ENCODE data around the gene IGHMBP2. TPM values are rescaled to one million over a fixed set of nuclear protein-coding genes. Genes with fewer than 3 reads are reported as not detected.

IGHMBP2 gene
- total RNA-seq, 4 donors from 2014 or later: 25.2 to 195 (median 111) TPM

- intact Hi-C loops (cut with DNase I; ENCODE audit: low total_unique reads) (no loop called here), in situ Hi-C loops (cut with MboI; ENCODE audit: low pct_ligation_motif_present in 1 of 4, low pct_unique_long_range_greater_than_20kb in 1 of 4, low sequenced_read_pairs in 3 of 4) (no loop called here)
- DNase-seq: no peak
- H3K36me3 ChIP-seq: peaks cover 0 to 67% (median 32%) of the 10 kb centered on the region in 4 donors
- H3K9me3 ChIP-seq: no peaks in the 10 kb centered on the region
- H3K4me1 ChIP-seq: no peaks in the 10 kb centered on the region
- H3K4me3 ChIP-seq: no peak overlapping the region
- H3K27ac ChIP-seq: no peak overlapping the region
- TF ChIP-seq POLR2A (IDR thresholded peaks at IDR 0.05) (no peak), EP300 (IDR thresholded peaks at IDR 0.05; ENCODE audit: low read depth) (no peak), POLR2AphosphoS5 (IDR thresholded peaks at IDR 0.05) (no peak), CTCF (IDR thresholded peaks at IDR 0.05) (no peak)
- WGBS, 2 donors (ENCODE audit: low coverage in 1 of 2): 99 to 100% methylated on average over 1 to 5 of the region's 5 CpGs
- no peaks in the 10 kb centered on the region for H3K27me3 ChIP-seq
Observed at GRCh38 chr11:68912254-68912653, 8.6 kb downstream of the IGHMBP2 start.

GRCh38 chr11:68913188-68913587 lies 9.5 kb downstream of the IGHMBP2 start:
- Histone ChIP-seq H3K36me3 (peaks cover 0 to 74% (median 35%) of the 10 kb centered on the region in 4 donors), H3K9me3 (no peaks in the 10 kb centered on the region), H3K4me1 (no peaks in the 10 kb centered on the region), H3K4me3 (no peak overlapping the region), H3K27me3 (no peaks in the 10 kb centered on the region), H3K27ac (no peak overlapping the region)
- in situ Hi-C loops (cut with MboI; ENCODE audit: low pct_ligation_motif_present in 1 of 4, low pct_unique_long_range_greater_than_20kb in 1 of 4, low sequenced_read_pairs in 3 of 4) (no loop called here), intact Hi-C loops (cut with DNase I; ENCODE audit: low total_unique reads) (no loop called here)
- WGBS, 2 donors (ENCODE audit: low coverage in 1 of 2): 98 to 100% methylated on average over 2 to 5 of the region's 5 CpGs
- DNase-seq: no peak
- no peak for TF ChIP-seq POLR2A (IDR thresholded peaks at IDR 0.05)
- TF ChIP-seq EP300 (IDR thresholded peaks at IDR 0.05; ENCODE audit: low read depth): no peak
- no peak for TF ChIP-seq CTCF (IDR thresholded peaks at IDR 0.05)
- TF ChIP-seq POLR2AphosphoS5 (IDR thresholded peaks at IDR 0.05): no peak

GRCh38 chr11:68914761-68915160 lies 11.1 kb downstream of the IGHMBP2 start:
- intact Hi-C loops (cut with DNase I; ENCODE audit: low total_unique reads): no loop called here
- no peak overlapping the region for H3K4me3 ChIP-seq
- H3K4me1 ChIP-seq: no peaks in the 10 kb centered on the region
- no peak overlapping the region for H3K27ac ChIP-seq
- DNase-seq: no peak
- H3K36me3 ChIP-seq: peaks cover 0 to 68% (median 30%) of the 10 kb centered on the region in 4 donors
- 98% methylated on average over 8 to 15 of the region's 15 CpGs for WGBS, 2 donors (ENCODE audit: low coverage in 1 of 2)
- TF ChIP-seq CTCF (IDR thresholded peaks at IDR 0.05) (no peak), POLR2A (IDR thresholded peaks at IDR 0.05) (no peak), EP300 (IDR thresholded peaks at IDR 0.05; ENCODE audit: low read depth) (no peak), POLR2AphosphoS5 (IDR thresholded peaks at IDR 0.05) (no peak)
- H3K27me3 ChIP-seq: no peaks in the 10 kb centered on the region
- no peaks in the 10 kb centered on the region for H3K9me3 ChIP-seq
- in situ Hi-C loops (cut with MboI; ENCODE audit: low pct_ligation_motif_present in 1 of 4, low pct_unique_long_range_greater_than_20kb in 1 of 4, low sequenced_read_pairs in 3 of 4): no loop called here

GRCh38 chr11:68916439-68916838 lies 12.7 kb downstream of the IGHMBP2 start:
- TF ChIP-seq POLR2A (IDR thresholded peaks at IDR 0.05) (no peak), POLR2AphosphoS5 (IDR thresholded peaks at IDR 0.05) (no peak), EP300 (IDR thresholded peaks at IDR 0.05; ENCODE audit: low read depth) (no peak), CTCF (IDR thresholded peaks at IDR 0.05) (no peak)
- intact Hi-C loops (cut with DNase I; ENCODE audit: low total_unique reads): no loop called here
- Histone ChIP-seq H3K27me3 (no peaks in the 10 kb centered on the region), H3K4me1 (no peaks in the 10 kb centered on the region), H3K9me3 (no peaks in the 10 kb centered on the region), H3K36me3 (peaks cover 0 to 75% (median 27%) of the 10 kb centered on the region in 4 donors), H3K4me3 (no peak overlapping the region), H3K27ac (no peak overlapping the region)
- in situ Hi-C loops (cut with MboI; ENCODE audit: low pct_ligation_motif_present in 1 of 4, low pct_unique_long_range_greater_than_20kb in 1 of 4, low sequenced_read_pairs in 3 of 4): no loop called here
- DNase-seq: no peak
- 94 to 97% methylated on average over 3 to 13 of the region's 13 CpGs for WGBS, 2 donors (ENCODE audit: low coverage in 1 of 2)
